GM18951 (cell line): Measurements from ENCODE around the gene PCDHGA1.
"Not testable (repeated sequence)": the region's sequence is repeated elsewhere in the genome, so short reads cannot be mapped to it uniquely, and the experiment has no call there.

ENCODE experiments used
- POLR2A ChIP-seq: IDR thresholded peaks from 4 replicates; pipeline ENCODE4 v1.6.1; 2011; ENCODE audit warnings: mild to moderate bottlenecking; ENCODE audit not compliant: insufficient read length, insufficient read depth; ENCODE audit errors: extremely low read depth
- in situ Hi-C: fragments of 300-500 bp; cut with MboI; formaldehyde crosslinking; loops from one replicate; pipeline ENCODE4 v1.12.0; 2022; ENCODE audit warnings: low sequenced_read_pairs, mixed read lengths, inconsistent platforms; ENCODE audit not compliant: unreplicated experiment

Gene PCDHGA1

GRCh38 chr5:141338538-141339306 lies 8.4 kb downstream of the PCDHGA1 start, which contains the start of gene PCDHGA2:
TSS of gene PCDHGA2 (plus strand) at chr5:141338760.
- in situ Hi-C loops = no loop called here
- TF ChIP-seq POLR2A = no peak

GRCh38 chr5:141340781-141341354 lies 10.6 kb downstream of the PCDHGA1 start:
- in situ Hi-C loops = not testable (repeated sequence)

- TF ChIP-seq POLR2A = no peak
- in situ Hi-C loops = no loop called here
Observed at GRCh38 chr5:141342773-141343172, 12.5 kb downstream of the PCDHGA1 start.

- TF ChIP-seq POLR2A = no peak
- in situ Hi-C loops = no loop called here
Observed at GRCh38 chr5:141343242-141343952, 13.1 kb downstream of the PCDHGA1 start, which contains the start of gene PCDHGA3. TSS of gene PCDHGA3 (plus strand) at chr5:141343829. CDS start at chr5:141344034, 205 bp downstream.

- TF ChIP-seq POLR2A = no peak
- in situ Hi-C loops = no loop called here
Observed at GRCh38 chr5:141343953-141344463, 13.7 kb downstream of the PCDHGA1 start.

- in situ Hi-C loops = no loop called here
Observed at GRCh38 chr5:141345327-141345726, 15.0 kb downstream of the PCDHGA1 start.

GRCh38 chr5:141346017-141346416 lies 15.7 kb downstream of the PCDHGA1 start:
- in situ Hi-C loops = not testable (repeated sequence)

More at GRCh38 chr5:141345327-141345726, 15.0 kb downstream of the PCDHGA1 start:
- no peak for TF ChIP-seq POLR2A

GRCh38 chr5:141349917-141350619 lies 19.8 kb downstream of the PCDHGA1 start, which contains the start of gene PCDHGB1:
TSS of gene PCDHGB1 (plus strand) at chr5:141350099. CDS start at chr5:141350261, 162 bp downstream.
- TF ChIP-seq POLR2A = no peak
- in situ Hi-C loops = no loop called here

- TF ChIP-seq POLR2A = no peak
- in situ Hi-C loops = no loop called here
Observed at GRCh38 chr5:141351591-141351990, 21.3 kb downstream of the PCDHGA1 start.

GRCh38 chr5:141354900-141355469 lies 24.7 kb downstream of the PCDHGA1 start, which contains the start of gene PCDHGA4:
TSS of gene PCDHGA4 (plus strand) at chr5:141355021. CDS start at chr5:141355108, 87 bp downstream.
- in situ Hi-C loops = no loop called here
- no peak for TF ChIP-seq POLR2A

GRCh38 chr5:141355641-141356040 lies 25.3 kb downstream of the PCDHGA1 start:
- in situ Hi-C loops = no loop called here
- no peak for TF ChIP-seq POLR2A

GRCh38 chr5:141356133-141356532 lies 25.8 kb downstream of the PCDHGA1 start:
- in situ Hi-C loops = no loop called here

More at GRCh38 chr5:141356133-141356532, 25.8 kb downstream of the PCDHGA1 start:
- no peak for TF ChIP-seq POLR2A
